ENCODE data around the gene ACOT7.

The ACOT7 gene

DNA sequence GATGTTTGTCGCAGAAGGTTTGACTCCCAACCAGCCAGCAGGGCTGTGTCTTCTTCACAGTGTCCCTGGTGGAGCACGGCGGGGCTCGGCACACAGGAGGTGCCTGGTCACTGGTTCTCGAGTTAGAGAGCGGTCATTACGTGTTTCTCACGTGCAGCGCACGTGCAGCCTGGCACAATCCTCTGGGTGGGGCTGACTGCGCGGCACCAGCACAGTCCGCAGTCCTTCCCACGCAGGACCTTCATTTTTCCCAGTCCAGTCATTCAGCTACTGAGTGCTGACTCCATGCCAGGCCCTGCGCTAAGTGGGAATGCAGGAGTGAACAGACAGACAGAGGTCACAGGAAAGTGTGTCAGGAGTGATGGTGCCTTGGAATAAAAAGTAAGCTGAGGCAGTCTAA is 86.5 kb downstream of the ACOT7 start:
- H3K9me3 ChIP-seq (ENCODE audit: insufficient read depth, low read length), result no peaks in the 10 kb centered on the region
- no peaks in the 10 kb centered on the region for H3K27me3 ChIP-seq (ENCODE audit: low read length)
- no peak overlapping the region for H3K9ac ChIP-seq (ENCODE audit: low read length)
- TF ChIP-seq EZH2phosphoT487 (conservative IDR thresholded peaks at IDR 0.05; ENCODE audit: low read length), result no peak
- TF ChIP-seq, protein P1, sequence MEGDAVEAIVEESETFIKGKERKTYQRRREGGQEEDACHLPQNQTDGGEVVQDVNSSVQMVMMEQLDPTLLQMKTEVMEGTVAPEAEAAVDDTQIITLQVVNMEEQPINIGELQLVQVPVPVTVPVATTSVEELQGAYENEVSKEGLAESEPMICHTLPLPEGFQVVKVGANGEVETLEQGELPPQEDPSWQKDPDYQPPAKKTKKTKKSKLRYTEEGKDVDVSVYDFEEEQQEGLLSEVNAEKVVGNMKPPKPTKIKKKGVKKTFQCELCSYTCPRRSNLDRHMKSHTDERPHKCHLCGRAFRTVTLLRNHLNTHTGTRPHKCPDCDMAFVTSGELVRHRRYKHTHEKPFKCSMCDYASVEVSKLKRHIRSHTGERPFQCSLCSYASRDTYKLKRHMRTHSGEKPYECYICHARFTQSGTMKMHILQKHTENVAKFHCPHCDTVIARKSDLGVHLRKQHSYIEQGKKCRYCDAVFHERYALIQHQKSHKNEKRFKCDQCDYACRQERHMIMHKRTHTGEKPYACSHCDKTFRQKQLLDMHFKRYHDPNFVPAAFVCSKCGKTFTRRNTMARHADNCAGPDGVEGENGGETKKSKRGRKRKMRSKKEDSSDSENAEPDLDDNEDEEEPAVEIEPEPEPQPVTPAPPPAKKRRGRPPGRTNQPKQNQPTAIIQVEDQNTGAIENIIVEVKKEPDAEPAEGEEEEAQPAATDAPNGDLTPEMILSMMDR (IDR thresholded peaks at IDR 0.05; ENCODE audit: insufficient read depth, low read length, poor library complexity, severe bottlenecking), result no peak
- H4K20me1 ChIP-seq (ENCODE audit: low read depth, low read length), result no peaks in the 10 kb centered on the region
- no peak overlapping the region for H2AFZ ChIP-seq (ENCODE audit: low read depth, low read length, severe bottlenecking)
- H3F3A ChIP-seq (ENCODE audit: insufficient read depth), result no peaks in the 10 kb centered on the region
- no peaks in the 10 kb centered on the region for H3K79me2 ChIP-seq (ENCODE audit: insufficient read depth, low read length)
- H3K27ac ChIP-seq (ENCODE audit: low read depth, low read length), result no peak overlapping the region
- no peaks in the 10 kb centered on the region for H3K36me3 ChIP-seq (ENCODE audit: low read length)
- H3K4me3 ChIP-seq (ENCODE audit: insufficient read depth, low read length, poor library complexity, severe bottlenecking), result no peak overlapping the region
- H3K4me2 ChIP-seq (ENCODE audit: low read depth, low read length, poor library complexity, severe bottlenecking), result no peak overlapping the region
- H3K9me2 ChIP-seq (replicated peaks; ENCODE audit: insufficient read depth, low read length), result no peaks in the 10 kb centered on the region

GRCh38 chr1:6303397-6304012 is 90.1 kb downstream of the ACOT7 start:
- Histone ChIP-seq H3K9me2 (replicated peaks; ENCODE audit: insufficient read depth, low read length) (no peaks in the 10 kb centered on the region), H3K27ac (ENCODE audit: low read depth, low read length) (no peak overlapping the region), H3K9ac (ENCODE audit: low read length) (no peak overlapping the region), H3K4me3 (ENCODE audit: insufficient read depth, low read length, poor library complexity, severe bottlenecking) (no peak overlapping the region), H4K20me1 (ENCODE audit: low read depth, low read length) (no peaks in the 10 kb centered on the region), H2AFZ (ENCODE audit: low read depth, low read length, severe bottlenecking) (no peak overlapping the region), H3K79me2 (ENCODE audit: insufficient read depth, low read length) (no peaks in the 10 kb centered on the region), H3K9me3 (ENCODE audit: insufficient read depth, low read length) (no peaks in the 10 kb centered on the region), H3F3A (ENCODE audit: insufficient read depth) (no peaks in the 10 kb centered on the region), H3K36me3 (ENCODE audit: low read length) (no peaks in the 10 kb centered on the region), H3K27me3 (ENCODE audit: low read length) (no peaks in the 10 kb centered on the region), H3K4me2 (ENCODE audit: low read depth, low read length, poor library complexity, severe bottlenecking) (no peak overlapping the region)
- TF ChIP-seq EZH2phosphoT487 (conservative IDR thresholded peaks at IDR 0.05; ENCODE audit: low read length), result no peak
- TF ChIP-seq, protein P1 (IDR thresholded peaks at IDR 0.05; ENCODE audit: insufficient read depth, low read length, poor library complexity, severe bottlenecking), result no peak

DNA sequence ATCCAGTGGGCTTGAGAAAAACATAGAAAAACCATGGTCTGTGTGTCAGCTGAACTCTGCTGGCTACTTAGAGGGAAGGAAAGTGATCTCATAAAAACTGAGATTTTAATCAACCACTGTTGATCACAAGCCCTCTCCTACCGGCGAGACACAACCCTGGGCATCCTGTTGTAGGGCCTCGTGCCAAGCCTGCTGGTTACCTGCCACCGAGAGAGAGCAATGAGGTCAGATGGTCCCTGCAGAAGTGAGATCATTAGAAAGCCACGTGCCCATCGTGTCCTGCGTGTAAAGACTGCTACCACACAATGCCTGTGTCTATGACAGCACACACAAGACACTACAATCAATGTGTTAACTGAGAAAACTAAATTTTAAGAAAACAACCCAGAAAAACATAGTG is 91.0 kb downstream of the ACOT7 start:
- H3K9me3 ChIP-seq (ENCODE audit: insufficient read depth, low read length), result no peaks in the 10 kb centered on the region
- TF ChIP-seq, protein P1 (IDR thresholded peaks at IDR 0.05; ENCODE audit: insufficient read depth, low read length, poor library complexity, severe bottlenecking), result no peak
- no peak for TF ChIP-seq EZH2phosphoT487 (conservative IDR thresholded peaks at IDR 0.05; ENCODE audit: low read length)
- H3K79me2 ChIP-seq (ENCODE audit: insufficient read depth, low read length), result no peaks in the 10 kb centered on the region
- H3K27me3 ChIP-seq (ENCODE audit: low read length), result no peaks in the 10 kb centered on the region
- H3K9ac ChIP-seq (ENCODE audit: low read length), result no peak overlapping the region
- no peak overlapping the region for H3K27ac ChIP-seq (ENCODE audit: low read depth, low read length)
- no peaks in the 10 kb centered on the region for H4K20me1 ChIP-seq (ENCODE audit: low read depth, low read length)
- no peaks in the 10 kb centered on the region for H3K36me3 ChIP-seq (ENCODE audit: low read length)
- no peaks in the 10 kb centered on the region for H3F3A ChIP-seq (ENCODE audit: insufficient read depth)
- no peak overlapping the region for H3K4me3 ChIP-seq (ENCODE audit: insufficient read depth, low read length, poor library complexity, severe bottlenecking)
- no peak overlapping the region for H2AFZ ChIP-seq (ENCODE audit: low read depth, low read length, severe bottlenecking)
- H3K9me2 ChIP-seq (replicated peaks; ENCODE audit: insufficient read depth, low read length), result no peaks in the 10 kb centered on the region
- H3K4me2 ChIP-seq (ENCODE audit: low read depth, low read length, poor library complexity, severe bottlenecking), result no peak overlapping the region

Data from SU-DHL-6 (cell line).